Neural cell (in vitro differentiated cells): ENCODE data around the gene SLC11A2. TPM values are rescaled to one million over a fixed set of nuclear protein-coding genes. Genes with fewer than 3 reads are reported as not detected.

ENCODE experiments used
- H2AFZ ChIP-seq: fragments of 200-600, 300-800 bp; sonication (generic), shearing (Covaris generic); 2 replicates; pipeline ENCODE4 v1.6.0; 2014; ENCODE audit warnings: low read depth, mild to moderate bottlenecking, antibody characterized with exemption, low read length, moderate library complexity
- H3F3A ChIP-seq: fragments of 200-600 bp; shearing (Covaris generic); 2 replicates; pipeline ENCODE4 v1.6.1; 2016; ENCODE audit warnings: mild to moderate bottlenecking, moderate library complexity, mixed read lengths, antibody characterized with exemption, low read length; ENCODE audit not compliant: insufficient read depth, poor library complexity, severe bottlenecking
- H3K27ac ChIP-seq: fragments of 200-600, 300-800 bp; sonication (generic), shearing (Covaris generic); 2 replicates; pipeline ENCODE4 v1.5.1; 2014; ENCODE audit warnings: mild to moderate bottlenecking, low read length, moderate library complexity
- H3K27me3 ChIP-seq: fragments of 300-800, 200-600 bp; sonication (generic), shearing (Covaris generic); 2 replicates; pipeline ENCODE4 v1.6.0; 2014; ENCODE audit warnings: mild to moderate bottlenecking, low read depth, low read length, moderate library complexity; ENCODE audit not compliant: insufficient read depth
- H3K36me3 ChIP-seq: fragments of 300-800, 200-600 bp; sonication (generic), shearing (Covaris generic); 2 replicates; pipeline ENCODE4 v1.5.1; 2014; ENCODE audit warnings: mild to moderate bottlenecking, antibody characterized with exemption, low read length, moderate library complexity; ENCODE audit not compliant: insufficient read depth
- H3K4me2 ChIP-seq: fragments of 300-800, 200-600 bp; sonication (generic), shearing (Covaris generic); 2 replicates; pipeline ENCODE4 v1.6.0; 2014; ENCODE audit warnings: mild to moderate bottlenecking, low read length
- H3K4me3 ChIP-seq: fragments of 300-800, 200-600 bp; sonication (generic), shearing (Covaris generic); 2 replicates; pipeline ENCODE4 v1.5.1; 2014; ENCODE audit warnings: mild to moderate bottlenecking, low read length, moderate library complexity
- H3K79me2 ChIP-seq: fragments of 200-600 bp; shearing (Covaris generic); replicated peaks from 2 replicates; pipeline ENCODE4 v1.6.0; 2014; ENCODE audit warnings: mild to moderate bottlenecking, low read length, moderate library complexity; ENCODE audit not compliant: insufficient read depth
- H3K9ac ChIP-seq: fragments of 300-800, 200-600 bp; sonication (generic), shearing (Covaris generic); 2 replicates; pipeline ENCODE4 v1.6.1; 2016; ENCODE audit warnings: mild to moderate bottlenecking, low read length, mixed read lengths
- H3K9me2 ChIP-seq: fragments of 200-600 bp; shearing (Covaris generic); 2 replicates; pipeline ENCODE4 v1.6.1; 2016; ENCODE audit warnings: mild to moderate bottlenecking, low read length, mixed read lengths; ENCODE audit not compliant: insufficient read depth
- H3K9me3 ChIP-seq: fragments of 200-600, 300-800 bp; sonication (generic), shearing (Covaris generic); 2 replicates; pipeline ENCODE4 v1.6.1; 2016; ENCODE audit warnings: mild to moderate bottlenecking, mixed run types, low read length, moderate library complexity, mixed read lengths
- H4K20me1 ChIP-seq: fragments of 200-600 bp; shearing (Covaris generic); 2 replicates; pipeline ENCODE4 v1.6.1; 2016; ENCODE audit warnings: mild to moderate bottlenecking, mixed run types; ENCODE audit not compliant: insufficient read depth
- CTCF ChIP-seq: fragments of 450-650 bp; IDR thresholded peaks from 2 replicates; pipeline ENCODE4 v1.5.1; 2014; ENCODE audit warnings: antibody characterized with exemption, mild to moderate bottlenecking, moderate library complexity; ENCODE audit not compliant: poor library complexity, severe bottlenecking
- EP300 ChIP-seq: fragments of 450-650 bp; conservative IDR thresholded peaks from 2 replicates; pipeline ENCODE4 v1.6.1; 2014; ENCODE audit warnings: antibody characterized with exemption, mild to moderate bottlenecking, moderate library complexity; ENCODE audit not compliant: poor library complexity, severe bottlenecking
- EZH2 ChIP-seq: fragments of 200-600, 300-800 bp; shearing (Covaris generic), sonication (generic); IDR thresholded peaks from 2 replicates; pipeline ENCODE4 v1.6.1; 2014; ENCODE audit warnings: antibody characterized with exemption, low read length, borderline replicate concordance, mild to moderate bottlenecking; ENCODE audit not compliant: insufficient read depth, poor library complexity, severe bottlenecking
- MXI1 ChIP-seq: fragments of 450-650 bp; conservative IDR thresholded peaks from 2 replicates; pipeline ENCODE4 v1.6.1; 2014; ENCODE audit warnings: antibody characterized with exemption, mild to moderate bottlenecking; ENCODE audit not compliant: poor library complexity, severe bottlenecking
- POLR2AphosphoS5 ChIP-seq: IDR thresholded peaks from 2 replicates; pipeline ENCODE4 v1.6.1; 2012
- RAD21 ChIP-seq: fragments of 450-650 bp; conservative IDR thresholded peaks from 2 replicates; pipeline ENCODE4 v1.6.1; 2014; ENCODE audit warnings: antibody characterized with exemption, mild to moderate bottlenecking, moderate library complexity
- REST ChIP-seq: IDR thresholded peaks from 2 replicates; pipeline ENCODE4 v1.6.1; 2012; ENCODE audit warnings: borderline replicate concordance
- SMC3 ChIP-seq: fragments of 450-650 bp; conservative IDR thresholded peaks from 2 replicates; pipeline ENCODE4 v1.6.1; 2014; ENCODE audit warnings: antibody characterized with exemption, mild to moderate bottlenecking, moderate library complexity; ENCODE audit not compliant: poor library complexity
- TAF1 ChIP-seq: IDR thresholded peaks from 2 replicates; pipeline ENCODE4 v1.6.1; 2012; ENCODE audit warnings: low read depth
- polyA plus RNA-seq: library from polyadenylated mRNA; depleted of rRNA; stranded (reverse); fragments of >200 nt; gene quantifications from 2 replicates; pipeline ENCODE4 v1.2.3, GENCODE V29; 2014

Gene SLC11A2
- polyA plus RNA-seq, 1 donor from 2014 or later, result 62.3 TPM

- Histone ChIP-seq H4K20me1 (no peaks in the 10 kb centered on the region), H3K9me3 (no peaks in the 10 kb centered on the region), H3K27me3 (no peaks in the 10 kb centered on the region), H3K4me3 (no peak overlapping the region), H3K9me2 (no peaks in the 10 kb centered on the region), H3K9ac (no peak overlapping the region), H3K4me2 (no peak overlapping the region), H3F3A (no peaks in the 10 kb centered on the region), H3K27ac (no peak overlapping the region), H3K36me3 (peaks cover 4% of the 10 kb centered on the region), H3K79me2 (no peaks in the 10 kb centered on the region), H2AFZ (no peak overlapping the region)
- TF ChIP-seq SMC3 (no peak), POLR2AphosphoS5 (no peak), RAD21 (no peak), CTCF (no peak)
Measured at GRCh38 chr12:51067229-51067628, 41.0 kb upstream of the SLC11A2 start.

GRCh38 chr12:51065530-51065929 lies 39.3 kb upstream of the SLC11A2 start:
- no peak overlapping the region for H2AFZ ChIP-seq
- no peak overlapping the region for H3K27ac ChIP-seq
- H4K20me1 ChIP-seq, result no peaks in the 10 kb centered on the region
- peaks cover 6% of the 10 kb centered on the region for H3K36me3 ChIP-seq
- H3K79me2 ChIP-seq, result no peaks in the 10 kb centered on the region
- H3F3A ChIP-seq, result no peaks in the 10 kb centered on the region
- H3K4me2 ChIP-seq, result no peak overlapping the region
- H3K27me3 ChIP-seq, result no peaks in the 10 kb centered on the region
- H3K9ac ChIP-seq, result no peak overlapping the region
- no peaks in the 10 kb centered on the region for H3K9me2 ChIP-seq
- H3K4me3 ChIP-seq, result no peak overlapping the region
- TF ChIP-seq CTCF (no peak), EZH2 (no peak), EP300 (no peak), REST (no peak), SMC3 (no peak), MXI1 (no peak), TAF1 (no peak), RAD21 (no peak), POLR2AphosphoS5 (no peak)
- H3K9me3 ChIP-seq, result no peaks in the 10 kb centered on the region
